Breast epithelium (tissue), 3 donors: ENCODE results near the gene ADARB2.

ENCODE experiments used
- CTCF ChIP-seq, 3 donors: fragments of 450-650 bp; IDR thresholded peaks; one replicate each; pipeline ENCODE4 v1.5.1; 2016 to 2017; ENCODE audit warnings: antibody characterized with exemption in 3 of 3, mild to moderate bottlenecking in 3 of 3, moderate library complexity in 3 of 3
- POLR2A ChIP-seq: fragments of 450-650 bp; IDR thresholded peaks from one replicate; pipeline ENCODE4 v1.6.1; 2016; ENCODE audit warnings: antibody characterized with exemption, mild to moderate bottlenecking, moderate library complexity

- TF ChIP-seq POLR2A = no peak
- no peak for TF ChIP-seq CTCF (IDR thresholded peaks at IDR 0.05)
Observed at GRCh38 chr10:1631282-1631681, 106.0 kb downstream of the ADARB2 start.
